Stimulated activated naive CD8-positive, alpha-beta T cell treated with anti-CD3 and anti-CD28 coated beads, Interleukin-15, amount 100 ng/mL, for 72 hours (primary cell): ENCODE data around the gene MAML2.

ENCODE experiments used
- ATAC-seq: fragments of 150-1000 bp; cut with Tn5 transposase; 2 replicates; pipeline ENCODE4 v1.10.0; 2021; ENCODE audit warnings: mild to moderate bottlenecking, moderate library complexity
- DNase-seq, 2 donors: peaks; one replicate each; pipeline ENCODE4 v3.0.0; 2021 to 2022
- H3K27ac Mint-ChIP-seq, 2 donors: one replicate each; pipeline ENCODE4 v1.8.0; 2022; ENCODE audit warnings: mild to moderate bottlenecking in 2 of 2, mixed read lengths in 2 of 2, moderate library complexity in 2 of 2
- H3K27me3 Mint-ChIP-seq: one replicate; pipeline ENCODE4 v1.8.0; 2022; ENCODE audit warnings: mixed read lengths
- H3K4me1 Mint-ChIP-seq: one replicate; pipeline ENCODE4 v1.8.0; 2022; ENCODE audit warnings: mild to moderate bottlenecking, mixed read lengths
- H3K4me3 Mint-ChIP-seq, 2 donors: one replicate each; pipeline ENCODE4 v1.8.0; 2022; ENCODE audit warnings: mild to moderate bottlenecking in 2 of 2, mixed read lengths in 2 of 2, moderate library complexity in 1 of 2
- H3K9me3 Mint-ChIP-seq, 2 donors: one replicate each; pipeline ENCODE4 v1.8.0; 2022; ENCODE audit warnings: mixed read lengths in 2 of 2

Gene MAML2

GRCh38 chr11:96260532-96260931 is 82.5 kb downstream of the MAML2 start:
- Mint-ChIP-seq H3K27ac (no peak overlapping the region), H3K27me3 (no peaks in the 10 kb centered on the region), H3K4me1 (peaks cover 91% of the 10 kb centered on the region), H3K9me3 (no peaks in the 10 kb centered on the region), H3K4me3 (no peak overlapping the region)
- ATAC-seq (no peak), DNase-seq (no peak)

GRCh38 chr11:96260067-96260511 is 82.9 kb downstream of the MAML2 start:
- no peaks in the 10 kb centered on the region for H3K27me3 Mint-ChIP-seq
- ATAC-seq = no peak
- peak overlapping the region in 1 of 2 donors; percentile 64 for H3K4me3 Mint-ChIP-seq
- H3K27ac Mint-ChIP-seq = peak overlapping the region in 1 of 2 donors; percentile 67
- peaks cover 91% of the 10 kb centered on the region for H3K4me1 Mint-ChIP-seq
- no peaks in the 10 kb centered on the region for H3K9me3 Mint-ChIP-seq
- no peak for DNase-seq

DNA sequence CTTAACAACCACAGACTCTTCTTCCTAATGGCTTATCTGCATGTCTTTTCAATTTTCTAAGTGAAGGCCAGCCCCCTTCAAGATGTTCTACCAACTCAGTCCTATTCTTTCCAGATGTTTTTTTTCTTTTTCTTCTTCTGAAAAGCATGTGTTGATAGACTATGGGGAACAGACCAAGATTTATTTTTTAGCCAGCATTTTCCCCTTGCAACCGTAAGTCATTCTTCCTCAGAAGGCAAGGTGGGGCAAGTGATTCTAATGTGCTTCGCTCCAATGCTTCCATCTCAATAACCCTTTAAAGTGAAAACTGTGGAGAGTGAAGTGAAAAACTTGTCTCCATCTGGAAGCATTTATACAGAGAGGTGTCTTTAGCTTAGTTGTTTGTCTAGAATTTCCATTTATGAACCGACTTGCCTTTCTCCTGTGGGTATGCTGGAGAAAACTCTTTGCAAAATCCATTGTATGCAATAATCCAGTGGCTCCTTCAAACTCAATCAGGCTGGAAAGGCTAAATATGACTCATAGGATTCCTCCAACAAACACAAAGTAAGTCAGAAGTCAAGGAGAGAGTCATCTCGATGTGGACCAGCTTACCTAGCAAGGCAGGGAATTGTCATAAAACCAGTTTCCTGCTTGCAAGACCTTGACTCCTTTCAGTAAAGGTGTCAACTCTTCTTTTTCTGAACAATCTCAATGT is 83.7 kb downstream of the MAML2 start:
- Mint-ChIP-seq H3K27ac (peak overlapping the region; percentile 93 to 98), H3K27me3 (no peaks in the 10 kb centered on the region), H3K9me3 (no peaks in the 10 kb centered on the region), H3K4me3 (peak overlapping the region; percentile 64 to 87), H3K4me1 (peaks cover 91% of the 10 kb centered on the region)
- peak; percentile 26 for ATAC-seq
- no peak for DNase-seq

GRCh38 chr11:96257972-96258934 is 84.7 kb downstream of the MAML2 start:
- Mint-ChIP-seq H3K9me3 (no peaks in the 10 kb centered on the region), H3K4me1 (peaks cover 91% of the 10 kb centered on the region), H3K27me3 (no peaks in the 10 kb centered on the region), H3K27ac (peak overlapping the region; percentile 93 to 98), H3K4me3 (peak overlapping the region; percentile 55 to 87)
- DNase-seq (peak; percentile 38 to 45), ATAC-seq (peak; percentile 88)

- peaks cover 0 to 2% of the 10 kb centered on the region in 2 donors for H3K9me3 Mint-ChIP-seq
- no peak for DNase-seq
- peak overlapping the region; percentile 55 to 87 for H3K4me3 Mint-ChIP-seq
- H3K27me3 Mint-ChIP-seq = no peaks in the 10 kb centered on the region
- ATAC-seq = no peak
- peaks cover 90% of the 10 kb centered on the region for H3K4me1 Mint-ChIP-seq
- peak overlapping the region; percentile 93 to 98 for H3K27ac Mint-ChIP-seq
Measured at GRCh38 chr11:96257036-96257435, 86.0 kb downstream of the MAML2 start.

DNA sequence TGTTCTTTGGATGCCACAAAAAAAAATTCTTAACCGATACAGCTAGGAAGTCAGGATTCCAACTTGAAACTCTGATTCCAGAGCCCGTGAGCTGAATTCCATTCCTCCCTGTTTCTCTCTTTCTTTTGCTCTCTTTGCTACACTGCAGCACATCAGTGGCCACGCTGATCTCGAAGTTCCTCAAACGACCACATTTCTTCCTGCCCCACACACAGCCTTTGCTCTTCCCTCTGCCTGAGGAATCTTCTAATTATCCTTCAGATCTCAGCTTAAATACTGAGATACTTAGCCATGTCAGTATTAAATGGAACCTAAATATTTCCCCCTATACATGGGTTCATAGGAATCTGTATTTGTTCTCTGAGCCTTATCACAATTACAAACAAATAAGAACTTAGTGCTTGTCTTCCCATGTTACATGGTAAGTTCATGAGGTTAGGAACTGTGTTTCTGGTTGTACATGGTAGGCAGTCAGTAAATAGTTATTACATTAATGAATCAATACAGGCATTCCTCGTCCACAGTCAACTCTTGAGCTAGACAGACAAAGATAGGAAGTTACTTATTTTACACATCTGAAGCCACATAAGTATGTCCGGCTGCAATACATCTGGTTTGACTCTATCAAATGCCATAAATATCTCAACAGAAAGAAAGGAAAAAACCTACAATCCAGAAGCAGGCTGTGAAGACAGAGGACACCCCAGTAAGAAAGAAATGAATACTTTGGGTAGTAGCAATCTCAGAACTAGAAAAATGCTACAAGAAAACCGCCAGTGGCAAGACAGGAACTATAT is 86.6 kb downstream of the MAML2 start:
- peak overlapping the region; percentile 93 to 98 for H3K27ac Mint-ChIP-seq
- peaks cover 92% of the 10 kb centered on the region for H3K4me1 Mint-ChIP-seq
- peak; percentile 29 for ATAC-seq
- DNase-seq = no peak
- H3K27me3 Mint-ChIP-seq = no peaks in the 10 kb centered on the region
- H3K9me3 Mint-ChIP-seq = peaks cover 0 to 4% of the 10 kb centered on the region in 2 donors
- H3K4me3 Mint-ChIP-seq = peak overlapping the region; percentile 55 to 87

GRCh38 chr11:96254854-96255253 is 88.1 kb downstream of the MAML2 start:
- H3K4me3 Mint-ChIP-seq = peak overlapping the region; percentile 72 to 89
- H3K27me3 Mint-ChIP-seq = no peaks in the 10 kb centered on the region
- DNase-seq = no peak
- peaks cover 89% of the 10 kb centered on the region for H3K4me1 Mint-ChIP-seq
- peak overlapping the region; percentile 41 to 80 for H3K27ac Mint-ChIP-seq
- ATAC-seq = no peak
- peaks cover 0 to 4% of the 10 kb centered on the region in 2 donors for H3K9me3 Mint-ChIP-seq

DNA sequence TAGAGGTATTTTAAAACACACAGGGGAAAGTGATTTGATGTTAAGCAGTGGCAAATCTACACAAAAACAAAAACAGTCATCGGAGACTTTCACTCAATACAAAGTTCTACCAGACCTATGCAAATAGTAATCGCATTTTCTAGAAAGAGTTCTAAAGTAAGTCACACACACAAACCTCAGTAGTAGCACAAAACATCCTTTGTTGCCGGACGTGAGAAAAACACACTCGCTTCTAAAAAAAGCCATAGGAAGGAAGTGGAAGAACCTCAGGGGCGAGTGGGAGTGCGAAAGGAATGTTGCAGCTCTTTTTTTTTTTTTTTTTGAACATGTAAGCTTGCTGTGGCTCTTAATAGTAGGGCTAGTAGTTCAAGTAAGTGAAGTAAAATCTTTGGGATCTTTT is 88.9 kb downstream of the MAML2 start:
- Mint-ChIP-seq H3K27me3 (no peaks in the 10 kb centered on the region), H3K27ac (peak overlapping the region; percentile 72 to 96), H3K4me3 (peak overlapping the region; percentile 78 to 89), H3K9me3 (peaks cover 0 to 4% of the 10 kb centered on the region in 2 donors), H3K4me1 (peaks cover 89% of the 10 kb centered on the region)
- ATAC-seq = peak; percentile 55
- DNase-seq = no peak

DNA sequence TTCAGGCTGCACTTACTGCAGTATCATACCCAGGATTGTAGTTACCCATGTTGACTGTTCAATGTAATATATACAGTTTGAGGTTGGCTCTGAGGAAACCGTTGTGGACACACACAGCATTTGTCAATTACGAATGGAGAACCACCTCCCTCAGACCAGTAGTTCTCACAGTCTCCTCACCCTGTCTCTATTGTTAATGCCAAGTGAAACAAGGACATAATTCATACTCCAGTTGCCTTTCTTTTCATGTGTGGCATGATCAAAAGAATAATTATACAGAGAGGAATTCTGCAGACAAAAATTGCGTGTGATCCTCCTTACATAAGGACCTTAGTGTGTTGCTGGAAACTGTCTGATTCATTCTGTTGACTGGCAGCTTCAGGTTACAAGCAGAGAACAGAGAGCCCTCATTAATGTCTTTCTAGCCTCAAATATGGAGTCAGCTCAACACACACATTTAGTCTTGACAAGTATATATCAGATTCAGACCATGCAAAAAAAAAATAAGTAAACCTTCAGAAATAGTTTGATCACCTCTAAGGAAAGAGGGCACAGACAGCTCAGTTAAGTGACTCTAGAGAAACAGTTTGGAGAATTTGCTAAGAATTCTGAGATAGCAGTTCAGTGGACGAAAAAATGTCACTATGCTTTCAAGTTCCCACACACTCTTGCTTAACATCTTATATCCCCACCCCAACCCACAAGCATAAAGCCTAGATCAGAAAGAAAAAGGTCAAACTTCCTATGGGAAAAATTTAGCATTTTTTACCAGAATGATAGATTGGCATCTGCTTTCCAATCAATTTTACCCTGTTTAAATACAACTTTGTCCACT is 96.1 kb downstream of the MAML2 start:
- Mint-ChIP-seq H3K27ac (peak overlapping the region; percentile 49 to 90), H3K4me3 (peak overlapping the region; percentile 46 to 72), H3K27me3 (no peaks in the 10 kb centered on the region), H3K9me3 (peaks cover 0 to under 1% of the 10 kb centered on the region in 2 donors), H3K4me1 (peaks cover 84% of the 10 kb centered on the region)
- ATAC-seq (peak; percentile 73), DNase-seq (peak in 1 of 2 donors; percentile 33)

DNA sequence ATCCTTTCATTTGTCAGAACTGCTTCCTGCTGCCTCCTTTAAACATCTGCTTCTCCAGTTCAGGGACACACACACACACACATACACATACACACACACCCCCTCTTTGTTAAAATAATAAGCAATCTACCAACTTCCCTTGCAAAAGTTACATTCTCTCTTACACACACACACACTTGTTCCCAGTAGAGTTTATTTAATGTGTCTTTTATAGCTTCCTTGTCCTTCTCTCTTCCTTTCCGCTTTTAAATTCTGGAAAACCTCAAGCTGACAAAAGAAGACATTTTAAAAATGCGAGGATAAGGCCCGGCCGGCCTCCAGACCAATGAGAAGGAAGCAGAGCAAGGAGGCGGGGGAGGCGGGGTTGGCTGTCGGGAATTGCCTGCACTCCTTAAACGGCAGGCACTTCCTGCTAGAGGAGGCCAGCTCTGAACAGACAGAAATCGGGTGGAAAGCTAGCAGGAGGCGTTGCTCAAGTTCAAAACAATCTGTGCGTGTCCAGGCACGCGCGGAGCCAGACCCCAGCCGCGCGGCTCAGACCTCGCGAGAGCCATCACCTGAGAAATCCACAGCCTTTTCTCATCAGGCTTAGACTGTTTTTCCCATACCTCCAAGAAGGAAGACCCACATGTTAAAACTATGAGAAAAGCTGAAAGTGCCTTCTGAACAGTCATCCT is 99.9 kb downstream of the MAML2 start:
- no peaks in the 10 kb centered on the region for H3K9me3 Mint-ChIP-seq
- H3K27me3 Mint-ChIP-seq = no peaks in the 10 kb centered on the region
- H3K4me1 Mint-ChIP-seq = peaks cover 61% of the 10 kb centered on the region
- peak overlapping the region; percentile 85 to 88 for H3K4me3 Mint-ChIP-seq
- ATAC-seq = peak; percentile 87
- H3K27ac Mint-ChIP-seq = peak overlapping the region; percentile 98
- peak; percentile 63 to 84 for DNase-seq

DNA sequence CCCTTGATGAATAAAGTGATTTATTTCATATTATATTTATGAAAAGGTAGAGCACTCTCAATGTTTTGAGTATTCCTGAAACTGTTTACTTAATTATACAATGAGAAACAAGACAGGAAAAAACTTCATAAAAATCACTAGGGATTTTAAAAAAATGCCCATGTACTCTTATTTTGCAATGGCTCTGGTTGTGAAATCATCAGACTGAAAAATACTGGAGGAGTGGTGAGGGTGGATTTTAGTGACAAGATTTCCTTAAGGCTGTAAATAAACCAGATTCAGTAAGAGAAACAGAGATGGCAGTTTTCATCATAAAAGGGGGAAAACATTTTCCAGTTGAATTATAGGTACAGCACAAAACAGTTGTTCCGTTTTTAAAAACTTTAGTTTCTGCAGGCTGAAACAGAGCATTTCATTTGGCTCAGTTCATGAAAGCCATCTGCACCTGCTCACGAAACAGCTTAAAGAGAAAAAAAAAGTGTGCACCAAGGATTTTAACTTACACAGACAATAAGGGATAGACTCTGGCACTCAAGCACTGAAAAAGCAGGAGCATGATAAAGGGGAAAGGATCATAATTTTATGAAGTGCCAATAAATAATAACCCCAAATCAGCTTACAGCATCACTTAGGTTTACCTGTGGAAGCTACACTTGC is 100.7 kb downstream of the MAML2 start:
- peak overlapping the region in 1 of 2 donors; percentile 62 for H3K27ac Mint-ChIP-seq
- H3K9me3 Mint-ChIP-seq = no peaks in the 10 kb centered on the region
- no peak for ATAC-seq
- DNase-seq = no peak
- H3K4me3 Mint-ChIP-seq = peak overlapping the region; percentile 27 to 88
- H3K27me3 Mint-ChIP-seq = no peaks in the 10 kb centered on the region
- H3K4me1 Mint-ChIP-seq = peaks cover 55% of the 10 kb centered on the region

DNA sequence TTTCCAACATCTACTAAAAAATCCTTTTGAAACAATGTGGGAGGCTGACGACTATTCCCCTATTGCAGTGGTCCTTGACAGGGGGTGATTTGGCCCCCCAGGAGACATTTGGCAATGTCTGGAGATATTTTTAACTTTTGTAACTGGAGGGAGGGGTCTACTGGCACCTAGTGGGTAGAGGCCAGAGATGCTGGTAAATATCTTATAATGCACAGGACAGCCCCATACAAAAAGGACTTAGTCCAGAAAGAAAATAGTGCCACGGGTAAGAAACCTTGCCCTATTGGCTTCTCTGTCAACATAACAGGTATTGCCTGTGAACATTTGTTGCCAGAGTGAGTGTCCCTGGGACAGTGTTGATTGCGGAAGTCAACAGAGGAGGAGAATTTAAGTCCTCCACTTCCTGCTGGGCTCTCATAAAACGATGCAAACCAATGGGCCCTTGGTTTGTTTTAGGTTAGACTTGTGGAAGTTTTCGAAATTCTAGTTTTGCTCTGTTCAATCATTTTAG is 101.6 kb downstream of the MAML2 start:
- Mint-ChIP-seq H3K27me3 (no peaks in the 10 kb centered on the region), H3K4me1 (peaks cover 46% of the 10 kb centered on the region), H3K27ac (no peak overlapping the region), H3K4me3 (no peak overlapping the region), H3K9me3 (no peaks in the 10 kb centered on the region)
- no peak for DNase-seq
- no peak for ATAC-seq

GRCh38 chr11:96238563-96239135 is 104.3 kb downstream of the MAML2 start:
- no peak overlapping the region for H3K27ac Mint-ChIP-seq
- peaks cover 34% of the 10 kb centered on the region for H3K4me1 Mint-ChIP-seq
- H3K27me3 Mint-ChIP-seq = no peaks in the 10 kb centered on the region
- ATAC-seq (no peak), DNase-seq (no peak)
- no peak overlapping the region for H3K4me3 Mint-ChIP-seq
- H3K9me3 Mint-ChIP-seq = no peaks in the 10 kb centered on the region
